Fibroblast of skin of left biceps (primary cell): ENCODE measurements around the gene CELA1.

Source experiments
- DNase-seq, 2 experiments: peaks; one replicate each; pipeline ENCODE4 v3.0.0-alpha.2; 2013; ENCODE audit warnings: low read depth in 2 of 2

CELA1 gene

GRCh38 chr12:51374856-51375255 lies 28.4 kb upstream of the CELA1 start:
- no peak for DNase-seq

- DNase-seq: no peak
Observed at GRCh38 chr12:51374361-51374760, 27.9 kb upstream of the CELA1 start.

- no peak for DNase-seq
Observed at GRCh38 chr12:51373187-51373586, 26.7 kb upstream of the CELA1 start.

- DNase-seq: no peak
Observed at GRCh38 chr12:51372021-51372420, 25.5 kb upstream of the CELA1 start.

GRCh38 chr12:51371295-51371953 lies 24.9 kb upstream of the CELA1 start:
- peak; percentile 84 for DNase-seq

GRCh38 chr12:51370667-51371066 lies 24.2 kb upstream of the CELA1 start:
- no peak for DNase-seq

- DNase-seq: no peak
Observed at GRCh38 chr12:51369581-51369980, 23.1 kb upstream of the CELA1 start.

- no peak for DNase-seq
Observed at GRCh38 chr12:51368640-51369517, 22.4 kb upstream of the CELA1 start.

- no peak for DNase-seq
Observed at GRCh38 chr12:51365276-51365675, 18.8 kb upstream of the CELA1 start.

- no peak for DNase-seq
Observed at GRCh38 chr12:51364001-51364400, 17.5 kb upstream of the CELA1 start.

GRCh38 chr12:51362747-51363342 lies 16.4 kb upstream of the CELA1 start:
- DNase-seq: no peak

GRCh38 chr12:51362307-51362706 lies 15.8 kb upstream of the CELA1 start:
- DNase-seq: no peak

- no peak for DNase-seq
Observed at GRCh38 chr12:51361161-51362016, 14.9 kb upstream of the CELA1 start.

- DNase-seq: no peak
Observed at GRCh38 chr12:51360315-51360714, 13.8 kb upstream of the CELA1 start.

GRCh38 chr12:51359851-51360250 lies 13.4 kb upstream of the CELA1 start:
- DNase-seq: no peak

GRCh38 chr12:51358496-51358895 lies 12.0 kb upstream of the CELA1 start:
- no peak for DNase-seq

- no peak for DNase-seq
Observed at GRCh38 chr12:51357374-51358047, 11.0 kb upstream of the CELA1 start.

GRCh38 chr12:51351913-51352532 lies 5.5 kb upstream of the CELA1 start:
- DNase-seq: peak in 1 of 2 experiments; percentile 18

GRCh38 chr12:51349026-51349425 lies 2.5 kb upstream of the CELA1 start:
- DNase-seq: no peak

GRCh38 chr12:51348116-51348515 lies 1.6 kb upstream of the CELA1 start:
- DNase-seq: no peak

- DNase-seq: no peak
Observed at GRCh38 chr12:51345681-51346080, 798 bp downstream of the CELA1 start.
